Progenitor cell of endocrine pancreas (in vitro differentiated cells): ENCODE results near the gene CCL5. TPM values are rescaled to one million over a fixed set of nuclear protein-coding genes. Genes with fewer than 3 reads are reported as not detected.
A peak's percentile ranks its signal among the peaks of the same experiment; 100 is the strongest.

ENCODE experiments used
- DNase-seq: peaks from one replicate; pipeline ENCODE4 v3.0.0; 2021; ENCODE audit warnings: low spot score; ENCODE audit not compliant: unreplicated experiment
- H3K27ac Mint-ChIP-seq: 2 replicates; pipeline ENCODE4 v1.8.0; 2021; ENCODE audit warnings: mild to moderate bottlenecking, moderate library complexity, mixed read lengths
- H3K27me3 Mint-ChIP-seq: 2 replicates; pipeline ENCODE4 v1.8.0; 2021; ENCODE audit warnings: mixed read lengths
- H3K36me3 Mint-ChIP-seq: 2 replicates; pipeline ENCODE4 v1.8.0; 2022; ENCODE audit warnings: mixed read lengths; ENCODE audit not compliant: insufficient read depth
- H3K4me1 Mint-ChIP-seq: 2 replicates; pipeline ENCODE4 v1.8.0; 2021; ENCODE audit warnings: low read depth, mixed read lengths
- H3K4me3 Mint-ChIP-seq: 2 replicates; pipeline ENCODE4 v1.8.0; 2021; ENCODE audit warnings: low read depth, mild to moderate bottlenecking, moderate library complexity, mixed read lengths
- H3K9me3 Mint-ChIP-seq: 2 replicates; pipeline ENCODE4 v1.8.0; 2021; ENCODE audit warnings: low read depth, mixed read lengths
- CTCF ChIP-seq: fragments of 200-600 bp; sonication (generic); IDR thresholded peaks from one replicate; pipeline ENCODE4 v1.5.0; 2021; ENCODE audit warnings: antibody characterized with exemption, mild to moderate bottlenecking; ENCODE audit not compliant: unreplicated experiment
- total RNA-seq: library from RNA; stranded (reverse); gene quantifications from 2 replicates; pipeline ENCODE4 v1.2.1, GENCODE V29; 2021

CCL5 gene
- total RNA-seq, 1 donor from 2014 or later = not detected

GRCh38 chr17:35846055-35846809, 33.9 kb downstream of the CCL5 start:
- Mint-ChIP-seq H3K27me3 (no peaks in the 10 kb centered on the region), H3K36me3 (peaks cover 32% of the 10 kb centered on the region), H3K27ac (no peak overlapping the region), H3K4me3 (no peak overlapping the region), H3K4me1 (no peaks in the 10 kb centered on the region), H3K9me3 (no peaks in the 10 kb centered on the region)
- DNase-seq = no peak
- TF ChIP-seq CTCF = no peak

GRCh38 chr17:35844547-35844946, 35.6 kb downstream of the CCL5 start:
- peaks cover 28% of the 10 kb centered on the region for H3K36me3 Mint-ChIP-seq
- no peaks in the 10 kb centered on the region for H3K9me3 Mint-ChIP-seq
- H3K4me3 Mint-ChIP-seq = no peak overlapping the region
- DNase-seq = no peak
- H3K27me3 Mint-ChIP-seq = no peaks in the 10 kb centered on the region
- no peaks in the 10 kb centered on the region for H3K4me1 Mint-ChIP-seq
- no peak for TF ChIP-seq CTCF
- peak overlapping the region; percentile 87 for H3K27ac Mint-ChIP-seq

- Mint-ChIP-seq H3K36me3 (peaks cover 28% of the 10 kb centered on the region), H3K4me1 (no peaks in the 10 kb centered on the region)
Observed at GRCh38 chr17:35843698-35844097, 36.5 kb downstream of the CCL5 start.

GRCh38 chr17:35842239-35842638, 37.9 kb downstream of the CCL5 start:
- no peak overlapping the region for H3K4me3 Mint-ChIP-seq
- H3K4me1 Mint-ChIP-seq = no peaks in the 10 kb centered on the region
- no peak for TF ChIP-seq CTCF
- H3K27me3 Mint-ChIP-seq = no peaks in the 10 kb centered on the region
- H3K36me3 Mint-ChIP-seq = peaks cover 33% of the 10 kb centered on the region
- no peak for DNase-seq
- H3K27ac Mint-ChIP-seq = peak overlapping the region; percentile 41
- no peaks in the 10 kb centered on the region for H3K9me3 Mint-ChIP-seq

More at GRCh38 chr17:35843698-35844097, 36.5 kb downstream of the CCL5 start:
- H3K27me3 Mint-ChIP-seq = no peaks in the 10 kb centered on the region
- no peaks in the 10 kb centered on the region for H3K9me3 Mint-ChIP-seq
- H3K4me3 Mint-ChIP-seq = no peak overlapping the region
- no peak for DNase-seq
- peak overlapping the region; percentile 91 for H3K27ac Mint-ChIP-seq
- TF ChIP-seq CTCF = no peak

- no peak overlapping the region for H3K27ac Mint-ChIP-seq
- no peak overlapping the region for H3K4me3 Mint-ChIP-seq
- DNase-seq = no peak
- H3K9me3 Mint-ChIP-seq = no peaks in the 10 kb centered on the region
- H3K4me1 Mint-ChIP-seq = no peaks in the 10 kb centered on the region
- H3K36me3 Mint-ChIP-seq = peaks cover 35% of the 10 kb centered on the region
- TF ChIP-seq CTCF = no peak
- H3K27me3 Mint-ChIP-seq = no peaks in the 10 kb centered on the region
Observed at GRCh38 chr17:35841505-35841904, 38.7 kb downstream of the CCL5 start.
